G401 (cell line): ENCODE data around the gene RBPMS2. TPM values are rescaled to one million over a fixed set of nuclear protein-coding genes. Genes with fewer than 3 reads are reported as not detected.

Experiments
- DNase-seq: peaks from one replicate; pipeline ENCODE4 v3.0.0-alpha.2; 2015; ENCODE audit warnings: low spot score
- in situ Hi-C: cut with HindIII; loops from 2 replicates; pipeline ENCODE4 v1.10.0; 2016; ENCODE audit warnings: low sequenced_read_pairs, mixed read lengths
- total RNA-seq: library from RNA; depleted of rRNA; stranded (reverse); fragments of >200 nt; shearing (Covaris generic); gene quantifications from 2 replicates; pipeline ENCODE4 v1.2.3, GENCODE V29; 2014

The RBPMS2 gene
- total RNA-seq, 1 experiment from 2014 or later, result 0.27 TPM

GRCh38 chr15:64739156-64739555 lies 36.2 kb downstream of the RBPMS2 start:
- DNase-seq, result no peak
- in situ Hi-C loops, result no loop called here

GRCh38 chr15:64738226-64739095 lies 36.9 kb downstream of the RBPMS2 start:
- in situ Hi-C loops, result no loop called here
- DNase-seq, result no peak

- no peak for DNase-seq
- in situ Hi-C loops, result no loop called here
Measured at GRCh38 chr15:64732156-64732860, 43.1 kb downstream of the RBPMS2 start.

GRCh38 chr15:64731805-64732151 lies 43.6 kb downstream of the RBPMS2 start:
- in situ Hi-C loops, result no loop called here
- DNase-seq, result no peak

GRCh38 chr15:64731012-64731804 lies 44.2 kb downstream of the RBPMS2 start:
- DNase-seq, result peak; percentile 86
- in situ Hi-C loops, result no loop called here

- DNase-seq, result no peak
- in situ Hi-C loops, result no loop called here
Measured at GRCh38 chr15:64730151-64730550, 45.2 kb downstream of the RBPMS2 start.

- DNase-seq, result no peak
- in situ Hi-C loops, result no loop called here
Measured at GRCh38 chr15:64720188-64720587, 55.2 kb downstream of the RBPMS2 start.

GRCh38 chr15:64717735-64718495 lies 57.5 kb downstream of the RBPMS2 start:
- in situ Hi-C loops, result no loop called here
- DNase-seq, result no peak

GRCh38 chr15:64717130-64717529 lies 58.3 kb downstream of the RBPMS2 start:
- DNase-seq, result no peak
- in situ Hi-C loops, result no loop called here

- no peak for DNase-seq
- in situ Hi-C loops, result no loop called here
Measured at GRCh38 chr15:64716452-64716851, 58.9 kb downstream of the RBPMS2 start.

- DNase-seq, result no peak
- in situ Hi-C loops, result no loop called here
Measured at GRCh38 chr15:64713592-64713991, 61.8 kb downstream of the RBPMS2 start.

- in situ Hi-C loops, result no loop called here
- no peak for DNase-seq
Measured at GRCh38 chr15:64712353-64712752, 63.0 kb downstream of the RBPMS2 start.

- in situ Hi-C loops, result no loop called here
- DNase-seq, result no peak
Measured at GRCh38 chr15:64710676-64711428, 64.5 kb downstream of the RBPMS2 start.

GRCh38 chr15:64706011-64706911 lies 69.1 kb downstream of the RBPMS2 start:
- in situ Hi-C loops, result no loop called here
- no peak for DNase-seq

- in situ Hi-C loops, result no loop called here
- DNase-seq, result no peak
Measured at GRCh38 chr15:64705006-64705405, 70.4 kb downstream of the RBPMS2 start.

GRCh38 chr15:64703632-64703959 lies 71.8 kb downstream of the RBPMS2 start:
- peak; percentile 68 for DNase-seq
- in situ Hi-C loops, result no loop called here

GRCh38 chr15:64702816-64703631 lies 72.4 kb downstream of the RBPMS2 start:
- peak; percentile 95 for DNase-seq
- in situ Hi-C loops, result no loop called here
